SW480 (cell line): ENCODE measurements around the gene FAM72D.
"Not testable (repeated sequence)": the region's sequence is repeated elsewhere in the genome, so short reads cannot be mapped to it uniquely, and the experiment has no call there.

Source experiments
- DNase-seq: peaks from one replicate; pipeline ENCODE4 v3.0.0-alpha.2; 2016; ENCODE audit warnings: low spot score

The FAM72D gene

GRCh38 chr1:145146308-145146707, 50.5 kb downstream of the FAM72D start:
- DNase-seq = not testable (repeated sequence)

GRCh38 chr1:145147172-145147571, 51.4 kb downstream of the FAM72D start:
- not testable (repeated sequence) for DNase-seq

- not testable (repeated sequence) for DNase-seq
Measured at GRCh38 chr1:145155421-145155820, 59.6 kb downstream of the FAM72D start.

DNA sequence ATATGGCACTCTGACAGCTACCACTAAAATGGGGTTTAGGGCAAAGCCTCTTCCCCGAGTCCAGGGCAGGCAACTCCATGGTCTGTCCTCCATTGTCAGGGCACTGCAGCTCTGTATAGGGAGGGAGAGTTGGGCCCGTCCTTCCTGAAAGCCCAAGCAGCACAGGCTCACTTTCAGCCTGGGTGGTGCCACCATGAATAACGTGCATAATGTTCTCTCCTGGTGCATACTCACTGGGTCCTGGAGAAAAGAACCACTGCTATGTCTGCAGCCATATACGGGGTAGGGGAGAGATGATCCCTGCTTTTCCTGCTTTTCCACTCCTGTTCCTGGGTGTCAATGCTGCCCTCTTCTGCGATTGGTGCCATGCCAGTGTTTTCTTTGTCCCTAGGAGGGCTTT, 60.1 kb downstream of the FAM72D start:
- DNase-seq = peak; percentile 1

GRCh38 chr1:145156891-145157610, 61.3 kb downstream of the FAM72D start:
- peak; percentile 12 for DNase-seq

GRCh38 chr1:145157715-145158114, 61.9 kb downstream of the FAM72D start:
- DNase-seq = not testable (repeated sequence)

- not testable (repeated sequence) for DNase-seq
Measured at GRCh38 chr1:145161046-145161752, 65.4 kb downstream of the FAM72D start.
